ENCODE results near the gene OBSCN. TPM values are rescaled to one million over a fixed set of nuclear protein-coding genes. Genes with fewer than 3 reads are reported as not detected.

The OBSCN gene
- total and polyA plus RNA-seq, 4 donors, result 0.54 to 5.6 (median 2.7) TPM

- no peak for DNase-seq (ENCODE audit: low spot score)
- no peaks in the 10 kb centered on the region for H3K36me3 ChIP-seq (ENCODE audit: control insufficient read depth in 4 of 4, insufficient read depth in 3 of 4, low read depth in 1 of 4, low read length in 3 of 4)
- peak overlapping the region in 1 of 3 donors; percentile 38 for H3K4me3 ChIP-seq (ENCODE audit: low read depth in 1 of 3, low read length in 3 of 3)
- H3K4me1 ChIP-seq (ENCODE audit: control insufficient read depth in 4 of 4, insufficient read depth in 4 of 4, low read length in 3 of 4), result peaks cover 0 to 4% (median 1%) of the 10 kb centered on the region in 4 donors
- no peaks in the 10 kb centered on the region for H3K9me3 ChIP-seq (ENCODE audit: control insufficient read depth in 4 of 4, low read length in 3 of 4)
- no peak overlapping the region for H3K9ac ChIP-seq (ENCODE audit: low read depth in 1 of 2, low read length in 2 of 2)
- TF ChIP-seq CTCF (IDR thresholded peaks at IDR 0.05; ENCODE audit: low read depth, low read length, missing input control) (no peak), FOXA1 (IDR thresholded peaks at IDR 0.05) (no peak), TAF1 (conservative IDR thresholded peaks at IDR 0.05) (no peak)
- 26% methylated on average over 23 of the region's 23 CpGs for WGBS
- H3K27me3 ChIP-seq (ENCODE audit: control insufficient read depth in 4 of 4, insufficient read depth in 4 of 4, low read length in 3 of 4), result peaks cover 0 to 12% (median 3%) of the 10 kb centered on the region in 4 donors
- no peak overlapping the region for H3K27ac ChIP-seq (ENCODE audit: low read depth in 1 of 2, low read length in 2 of 2)
Observed at GRCh38 chr1:228415853-228416216, 208.0 kb downstream of the OBSCN start.

- H3K36me3 ChIP-seq (ENCODE audit: control insufficient read depth in 4 of 4, insufficient read depth in 3 of 4, low read depth in 1 of 4, low read length in 3 of 4), result no peaks in the 10 kb centered on the region
- no peak for DNase-seq (ENCODE audit: low spot score)
- no peak within 1 kb of the TSS for H3K27ac ChIP-seq (ENCODE audit: low read depth in 1 of 2, low read length in 2 of 2)
- H3K27me3 ChIP-seq (ENCODE audit: control insufficient read depth in 4 of 4, insufficient read depth in 4 of 4, low read length in 3 of 4), result peaks cover 0 to 12% (median 3%) of the 10 kb centered on the region in 4 donors
- 3% methylated on average over 59 of the region's 59 CpGs for WGBS
- TF ChIP-seq SP1 (IDR thresholded peaks at IDR 0.05) (no peak), CTCF (IDR thresholded peaks at IDR 0.05; ENCODE audit: low read depth, low read length, missing input control) (peak; percentile 30)
- no peak within 1 kb of the TSS for H3K9ac ChIP-seq (ENCODE audit: low read depth in 1 of 2, low read length in 2 of 2)
- H3K4me3 ChIP-seq (ENCODE audit: low read depth in 1 of 3, low read length in 3 of 3), result peak within 1 kb of the TSS in 1 of 3 donors; percentile 38
- H3K4me1 ChIP-seq (ENCODE audit: control insufficient read depth in 4 of 4, insufficient read depth in 4 of 4, low read length in 3 of 4), result peaks cover 0 to 4% (median 1%) of the 10 kb centered on the region in 4 donors
- no peaks in the 10 kb centered on the region for H3K9me3 ChIP-seq (ENCODE audit: control insufficient read depth in 4 of 4, low read length in 3 of 4)
Observed at GRCh38 chr1:228416217-228416933, 208.5 kb downstream of the OBSCN start, which contains the start of gene TRIM17. TRIM17 (minus strand) TSS chr1:228416861; CDS start chr1:228415072, 1,789 bp downstream.

- no peak overlapping the region for H3K27ac ChIP-seq (ENCODE audit: low read depth in 1 of 2, low read length in 2 of 2)
- H3K36me3 ChIP-seq (ENCODE audit: control insufficient read depth in 4 of 4, insufficient read depth in 3 of 4, low read depth in 1 of 4, low read length in 3 of 4), result no peaks in the 10 kb centered on the region
- DNase-seq (ENCODE audit: low spot score), result no peak
- 46% methylated on average over 12 of the region's 12 CpGs for WGBS
- H3K9ac ChIP-seq (ENCODE audit: low read depth in 1 of 2, low read length in 2 of 2), result no peak overlapping the region
- H3K4me1 ChIP-seq (ENCODE audit: control insufficient read depth in 4 of 4, insufficient read depth in 4 of 4, low read length in 3 of 4), result peaks cover 0 to 4% (median 1%) of the 10 kb centered on the region in 4 donors
- H3K27me3 ChIP-seq (ENCODE audit: control insufficient read depth in 4 of 4, insufficient read depth in 4 of 4, low read length in 3 of 4), result peaks cover 0 to 12% (median 3%) of the 10 kb centered on the region in 4 donors
- no peaks in the 10 kb centered on the region for H3K9me3 ChIP-seq (ENCODE audit: control insufficient read depth in 4 of 4, low read length in 3 of 4)
- H3K4me3 ChIP-seq (ENCODE audit: low read depth in 1 of 3, low read length in 3 of 3), result no peak overlapping the region
- TF ChIP-seq MAX (IDR thresholded peaks at IDR 0.05) (no peak), HNF4A (conservative IDR thresholded peaks at IDR 0.05) (no peak), NR2F2 (IDR thresholded peaks at IDR 0.05) (no peak), FOXA1 (IDR thresholded peaks at IDR 0.05) (no peak), ATF3 (IDR thresholded peaks at IDR 0.05) (no peak)
Observed at GRCh38 chr1:228417061-228417460, 209.2 kb downstream of the OBSCN start.
